HEK293T (cell line): ENCODE measurements around the gene MAGOH.

Source experiments
- ARNT ChIP-seq: fragments of 450-650 bp; IDR thresholded peaks from 2 replicates; pipeline ENCODE4 v1.6.1; 2017; ENCODE audit warnings: mild to moderate bottlenecking
- BHLHE40 ChIP-seq: fragments of 450-650 bp; IDR thresholded peaks from 2 replicates; pipeline ENCODE4 v1.6.1; 2016; ENCODE audit warnings: mild to moderate bottlenecking, moderate library complexity, borderline replicate concordance
- CTBP1 ChIP-seq: fragments of 450-650 bp; IDR thresholded peaks from 2 replicates; pipeline ENCODE4 v1.6.1; 2016; ENCODE audit warnings: borderline replicate concordance
- ELF4 ChIP-seq: fragments of 450-650 bp; IDR thresholded peaks from 2 replicates; pipeline ENCODE4 v1.6.1; 2017; ENCODE audit warnings: antibody characterized with exemption
- FOXA1 ChIP-seq: fragments of 450-650 bp; IDR thresholded peaks from 2 replicates; pipeline ENCODE4 v1.6.1; 2016; ENCODE audit warnings: mild to moderate bottlenecking
- FOXM1 ChIP-seq: fragments of 450-650 bp; IDR thresholded peaks from 2 replicates; pipeline ENCODE4 v1.6.1; 2017; ENCODE audit warnings: mild to moderate bottlenecking, borderline replicate concordance
- HDGF ChIP-seq: fragments of 450-650 bp; IDR thresholded peaks from 2 replicates; pipeline ENCODE4 v1.6.1; 2017; ENCODE audit warnings: antibody characterized with exemption, borderline replicate concordance
- L3MBTL2 ChIP-seq: fragments of 450-650 bp; conservative IDR thresholded peaks from 2 replicates; pipeline ENCODE4 v1.6.1; 2016; ENCODE audit warnings: mild to moderate bottlenecking
- LEF1 ChIP-seq: fragments of 450-650 bp; IDR thresholded peaks from 2 replicates; pipeline ENCODE4 v1.6.1; 2017; ENCODE audit warnings: mild to moderate bottlenecking, borderline replicate concordance
- NFRKB ChIP-seq: fragments of 450-650 bp; IDR thresholded peaks from 2 replicates; pipeline ENCODE4 v1.6.1; 2016; ENCODE audit warnings: mild to moderate bottlenecking, moderate library complexity
- SP1 ChIP-seq: fragments of 450-650 bp; IDR thresholded peaks from 2 replicates; pipeline ENCODE4 v1.6.1; 2017
- TARDBP ChIP-seq: fragments of 450-650 bp; IDR thresholded peaks from 2 replicates; pipeline ENCODE4 v1.6.1; 2016
- TF ChIP-seq, protein P1 (sequence below): fragments of 450-650 bp; IDR thresholded peaks from 2 replicates; pipeline ENCODE4 v1.6.1; 2016

DNA sequence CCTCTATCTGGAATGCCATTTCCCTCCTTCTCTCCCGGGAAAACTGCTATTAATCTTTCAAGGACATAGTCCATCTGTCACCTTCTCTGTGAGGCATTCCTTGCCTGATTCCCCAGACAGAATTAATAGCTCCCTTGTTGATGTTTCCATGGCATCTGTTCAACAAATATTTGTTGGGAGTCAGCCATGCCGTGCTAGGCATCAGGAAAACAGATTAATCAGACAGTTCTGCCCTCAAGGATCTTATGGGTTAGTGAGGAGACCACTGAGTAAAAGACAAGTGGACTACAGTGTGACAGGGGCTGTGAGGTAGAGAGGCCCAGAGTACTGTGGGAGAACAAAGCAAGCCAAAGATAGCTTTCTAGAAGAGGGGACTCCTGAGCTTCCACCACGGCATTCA lies 11.4 kb upstream of the MAGOH start:
- TF ChIP-seq ELF4 (no peak), FOXA1 (no peak), NFRKB (no peak), BHLHE40 (no peak), LEF1 (no peak), TARDBP (no peak), HDGF (no peak), SP1 (no peak), CTBP1 (no peak), L3MBTL2 (no peak), ARNT (no peak), FOXM1 (no peak)
- TF ChIP-seq, protein P1, sequence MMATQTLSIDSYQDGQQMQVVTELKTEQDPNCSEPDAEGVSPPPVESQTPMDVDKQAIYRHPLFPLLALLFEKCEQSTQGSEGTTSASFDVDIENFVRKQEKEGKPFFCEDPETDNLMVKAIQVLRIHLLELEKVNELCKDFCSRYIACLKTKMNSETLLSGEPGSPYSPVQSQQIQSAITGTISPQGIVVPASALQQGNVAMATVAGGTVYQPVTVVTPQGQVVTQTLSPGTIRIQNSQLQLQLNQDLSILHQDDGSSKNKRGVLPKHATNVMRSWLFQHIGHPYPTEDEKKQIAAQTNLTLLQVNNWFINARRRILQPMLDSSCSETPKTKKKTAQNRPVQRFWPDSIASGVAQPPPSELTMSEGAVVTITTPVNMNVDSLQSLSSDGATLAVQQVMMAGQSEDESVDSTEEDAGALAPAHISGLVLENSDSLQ, result no peak
